Heart right ventricle (tissue), 16 donors: Measurements from ENCODE around the gene PGAP6. TPM values are rescaled to one million over a fixed set of nuclear protein-coding genes. Genes with fewer than 3 reads are reported as not detected.

ENCODE experiments used
- ATAC-seq, 8 donors: fragments of 200-7000 bp; cut with Tn5 transposase; one replicate each; pipeline ENCODE4 v1.9.1; 2020; ENCODE audit warnings: mild to moderate bottlenecking in 8 of 8, moderate library complexity in 8 of 8, moderate number of reproducible peaks in 1 of 8
- DNase-seq, 2 donors: peaks; one replicate each; pipeline ENCODE4 v3.0.0-alpha.2; 2020
- H3K27ac ChIP-seq, 10 donors: fragments of 200-600 bp; sonication (generic) in 2 of 10; one replicate each; pipeline versions ENCODE4 v1.5.0 to v1.8.0; 2020 to 2022; ENCODE audit warnings: mild to moderate bottlenecking in 3 of 10
- H3K27me3 ChIP-seq, 7 donors: fragments of 200-600 bp; one replicate each; pipeline ENCODE4 v1.8.0; 2021 to 2022; ENCODE audit warnings: mild to moderate bottlenecking in 2 of 7
- H3K36me3 ChIP-seq, 9 donors: fragments of 200-600 bp; sonication (generic) in 1 of 9; one replicate each; pipeline versions ENCODE4 v1.5.0 to v1.8.0; 2020 to 2022; ENCODE audit warnings: mild to moderate bottlenecking in 2 of 9
- H3K4me1 ChIP-seq, 9 donors: fragments of 200-600 bp; sonication (generic) in 1 of 9; one replicate each; pipeline versions ENCODE4 v1.5.0 to v1.8.0; 2020 to 2022; ENCODE audit warnings: mild to moderate bottlenecking in 4 of 9
- H3K4me3 ChIP-seq, 10 donors: fragments of 200-600 bp; sonication (generic) in 2 of 10; one replicate each; pipeline versions ENCODE4 v1.5.0 to v1.8.0; 2020 to 2022; ENCODE audit warnings: mild to moderate bottlenecking in 7 of 10, moderate library complexity in 2 of 10
- H3K9me3 ChIP-seq, 11 donors: fragments of 200-600 bp in 10 of 11; sonication (generic) in 2 of 11; one replicate each; pipeline versions ENCODE4 v1.5.0 to v1.8.0; 2013 to 2022; ENCODE audit warnings: mild to moderate bottlenecking in 2 of 11, control low read depth in 1 of 11, moderate library complexity in 1 of 11
- WGBS, 2 donors: extraction: QIAGEN DNeasy Blood & Tissue Kit; methylation state at CpG; one replicate each; pipeline ENCODE4 v1.1.7; 2013; ENCODE audit warnings: inconsistent platforms in 1 of 2; 5-methylcytosine and 5-hydroxymethylcytosine counted together
- intact Hi-C, 10 donors: fragments of 100-400 bp; cut with DNase I; formaldehyde crosslinking; loops; one replicate each; pipeline versions ENCODE4 v1.11.1 to v1.14.2; 2022
- polyA plus RNA-seq, 2 donors: library from polyadenylated mRNA; stranded (reverse); fragments of 200-250 nt; gene quantifications; one replicate each; pipeline ENCODE4 v1.2.3, GENCODE V29; 2013
- total RNA-seq, 10 donors: library from RNA; stranded (reverse); fragmentation: NEBNext Ultra II Directional in 3 of 10; extraction: Animal tissue kit (Norgen Biotek cat#: 25700) in 3 of 10; gene quantifications; one replicate each; pipeline versions ENCODE4 v1.2.1 to v1.2.4, GENCODE V29; 2021 to 2023
- TF ChIP-seq, protein P1 (sequence below), 9 donors: fragments of 200-600 bp; sonication (generic) in 2 of 9; IDR thresholded peaks; one replicate each; pipeline versions ENCODE4 v1.5.0 to v1.8.0; 2021 to 2022; ENCODE audit warnings: antibody characterized with exemption in 9 of 9, mild to moderate bottlenecking in 5 of 9, moderate library complexity in 1 of 9
- donor health status: Arrhythmogenic right ventricular cardiomyopathy.
- donor health status: ischemic (EF 13 %, LVEDD 7.1; RV severe dilation, severe dysfunction).
- donor health status: healthy with polysubstance abuse.
- donor health status: DM: no; HTN: yes; CAD: no.
- donor health status: DM: no; HTN: no; CAD: no.
- donor health status: ischemic (EF 25% LVEDD 6.9; RV normal size, moderate dysfunction).
- donor health status: ischemic (EF 25% LVEDD 5.7; RV mildly dilated, moderate dysfunction).
- donor health status: healthy.
- donor health status: DM: yes; HTN: yes; CAD: no.
- donor health status: Ischemic cardiomyopathy.
- donor health status: ischemic (EF 35%, LVEDD 5.7; RV mildly dilated, moderate dysfunction).
- donor health status: nonischemic (EF 11% LVEDD 7.7; RV severe dilation, severe dysfunction).
- donor health status: DM: yes; HTN: yes; CAD: no.
- donor health status: PGD.
- donor health status: ischemic (EF 29% LVEDD 5.4; RV normal size, mild dysfunction).
- donor health status: nonischemic (EF 23%, LVEDD 6.1; RV moderate dilation, normal function).

Gene PGAP6
- total and polyA plus RNA-seq, 12 donors = 27.1 to 57.3 (median 33.1) TPM

DNA sequence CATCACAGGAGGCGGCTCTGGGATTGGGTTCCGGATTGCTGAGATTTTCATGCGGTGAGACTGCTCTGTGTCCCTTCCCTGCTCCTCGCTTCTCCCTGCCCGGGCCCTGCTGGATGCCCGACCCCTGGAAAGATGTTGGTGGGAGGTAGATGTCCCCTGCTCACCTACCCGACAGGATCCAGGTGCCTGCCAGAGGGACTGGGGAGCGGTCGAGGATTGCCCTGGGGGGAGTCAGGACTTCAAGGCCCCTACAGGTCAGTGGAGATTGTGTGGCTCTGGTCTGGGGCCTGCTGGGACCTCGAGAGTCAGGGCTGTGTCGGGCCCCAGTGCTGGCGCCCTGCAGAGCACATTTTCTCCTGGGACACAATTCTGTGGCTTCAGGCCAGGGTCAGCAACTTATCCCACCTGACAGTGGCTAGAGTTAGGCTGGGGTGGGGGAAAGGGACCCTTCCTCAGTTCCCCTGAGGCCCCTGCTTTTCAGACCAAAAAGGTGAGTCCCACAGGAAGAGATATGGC, 23.3 kb upstream of the PGAP6 start:
- no peak for ATAC-seq
- intact Hi-C loops = no loop called here
- TF ChIP-seq, protein P1, sequence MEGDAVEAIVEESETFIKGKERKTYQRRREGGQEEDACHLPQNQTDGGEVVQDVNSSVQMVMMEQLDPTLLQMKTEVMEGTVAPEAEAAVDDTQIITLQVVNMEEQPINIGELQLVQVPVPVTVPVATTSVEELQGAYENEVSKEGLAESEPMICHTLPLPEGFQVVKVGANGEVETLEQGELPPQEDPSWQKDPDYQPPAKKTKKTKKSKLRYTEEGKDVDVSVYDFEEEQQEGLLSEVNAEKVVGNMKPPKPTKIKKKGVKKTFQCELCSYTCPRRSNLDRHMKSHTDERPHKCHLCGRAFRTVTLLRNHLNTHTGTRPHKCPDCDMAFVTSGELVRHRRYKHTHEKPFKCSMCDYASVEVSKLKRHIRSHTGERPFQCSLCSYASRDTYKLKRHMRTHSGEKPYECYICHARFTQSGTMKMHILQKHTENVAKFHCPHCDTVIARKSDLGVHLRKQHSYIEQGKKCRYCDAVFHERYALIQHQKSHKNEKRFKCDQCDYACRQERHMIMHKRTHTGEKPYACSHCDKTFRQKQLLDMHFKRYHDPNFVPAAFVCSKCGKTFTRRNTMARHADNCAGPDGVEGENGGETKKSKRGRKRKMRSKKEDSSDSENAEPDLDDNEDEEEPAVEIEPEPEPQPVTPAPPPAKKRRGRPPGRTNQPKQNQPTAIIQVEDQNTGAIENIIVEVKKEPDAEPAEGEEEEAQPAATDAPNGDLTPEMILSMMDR (IDR thresholded peaks at IDR 0.05) = no peak
- Histone ChIP-seq H3K27me3 (no peaks in the 10 kb centered on the region), H3K4me1 (peaks cover 0 to 21% (median 13%) of the 10 kb centered on the region in 9 donors), H3K36me3 (peaks cover 0 to 11% (median 0%) of the 10 kb centered on the region in 9 donors), H3K9me3 (no peaks in the 10 kb centered on the region), H3K27ac (no peak overlapping the region), H3K4me3 (no peak overlapping the region)
- 91 to 93% methylated on average over 12 of the region's 12 CpGs for WGBS, 2 donors
- no peak for DNase-seq

DNA sequence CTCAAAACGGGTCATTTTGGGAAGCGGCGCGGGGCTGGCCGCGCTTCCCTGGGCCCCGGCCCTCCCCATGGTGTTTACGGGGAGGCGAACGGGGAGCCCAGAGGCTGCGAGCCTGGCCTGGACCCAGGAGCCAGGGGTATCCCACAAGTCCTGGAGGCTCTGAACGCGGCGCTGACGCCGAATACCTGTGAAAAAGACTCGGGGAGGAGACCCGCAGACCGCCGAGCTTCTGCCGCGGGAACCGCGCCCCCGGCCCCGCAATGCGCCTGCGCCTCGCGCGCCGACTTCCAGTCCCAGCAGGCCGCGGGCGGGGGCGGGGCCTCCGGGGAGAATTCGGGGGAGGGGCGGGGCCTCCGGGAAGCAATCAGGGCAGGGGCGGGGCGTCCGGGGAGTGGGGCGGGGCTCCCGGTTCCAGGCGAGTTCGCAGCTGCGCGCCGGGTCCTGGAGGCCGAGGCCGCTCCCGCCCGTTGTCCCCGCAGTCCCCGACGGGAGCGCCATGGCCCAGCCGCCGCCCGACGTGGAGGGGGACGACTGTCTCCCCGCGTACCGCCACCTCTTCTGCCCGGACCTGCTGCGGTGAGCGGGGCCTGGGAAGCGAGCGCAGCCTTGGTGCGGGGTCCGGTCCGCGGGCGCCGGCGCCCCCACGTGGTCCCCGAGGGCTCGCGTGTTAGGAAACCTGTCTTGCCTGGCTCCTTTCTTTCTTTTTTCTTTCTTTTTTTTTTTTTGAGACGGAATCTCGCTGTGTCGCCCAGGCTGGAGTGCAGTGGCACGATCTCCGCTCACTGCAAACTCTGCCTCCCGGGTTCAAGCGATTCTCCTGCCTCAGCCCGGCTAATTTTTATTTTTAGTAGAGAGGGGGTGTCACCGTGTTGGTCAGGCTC, 19.9 kb upstream of the PGAP6 start, which contains the start of gene DECR2:
Gene DECR2 (plus strand): TSS at position 418 of the 881 bp plus-strand sequence. CDS start 79 bp downstream, at position 497.
- intact Hi-C loops = loop anchor here in 3 of 10 donors (2.0 kb wide), 2 partner anchors 19 to 23 kb away; partner anchors contain the start of gene RAB11FIP3 (in 2 of the 3)
- TF ChIP-seq, protein P1 (IDR thresholded peaks at IDR 0.05) = peak in 8 of 9 donors; percentile 24 to 83 (median 58)
- 0 to 1% methylated on average over 71 to 91 of the region's 91 CpGs for WGBS, 2 donors
- H3K9me3 ChIP-seq = no peaks in the 10 kb centered on the region
- ATAC-seq (peak; percentile 89 to 93 (median 91)), DNase-seq (peak; percentile 96 to 98)
- H3K4me3 ChIP-seq = peak within 1 kb of the TSS; percentile 53 to 97 (median 84)
- peaks cover under 1 to 33% (median 21%) of the 10 kb centered on the region in 9 donors for H3K4me1 ChIP-seq
- H3K27me3 ChIP-seq = no peaks in the 10 kb centered on the region
- peak within 1 kb of the TSS; percentile 51 to 97 (median 92) for H3K27ac ChIP-seq
- H3K36me3 ChIP-seq = peaks cover 0 to 14% (median 0%) of the 10 kb centered on the region in 9 donors

DNA sequence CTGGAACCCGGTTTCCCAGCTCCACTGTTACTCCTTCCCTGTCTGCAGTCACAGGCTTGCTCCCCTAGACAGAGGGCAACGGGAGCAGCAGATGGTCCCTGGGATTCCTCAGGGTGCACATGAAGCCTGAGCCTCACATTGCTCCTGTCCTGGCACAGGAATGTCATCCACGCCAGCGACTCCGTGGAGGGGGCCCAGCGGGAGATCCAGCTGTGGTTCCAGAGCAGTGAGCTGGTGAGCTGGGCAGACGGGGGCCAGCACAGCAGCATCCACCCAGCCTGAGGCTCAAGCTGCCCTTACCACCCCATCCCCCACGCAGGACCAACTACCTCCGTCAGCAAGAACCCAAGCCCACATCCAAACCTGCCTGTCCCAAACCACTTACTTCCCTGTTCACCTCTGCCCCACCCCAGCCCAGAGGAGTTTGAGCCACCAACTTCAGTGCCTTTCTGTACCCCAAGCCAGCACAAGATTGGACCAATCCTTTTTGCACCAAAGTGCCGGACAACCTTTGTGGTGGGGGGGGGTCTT, 18.3 kb upstream of the PGAP6 start:
- no peaks in the 10 kb centered on the region for H3K27me3 ChIP-seq
- H3K27ac ChIP-seq = peak overlapping the region in 6 of 10 donors; percentile 89 to 97 (median 93)
- H3K9me3 ChIP-seq = no peaks in the 10 kb centered on the region
- WGBS, 2 donors = 68 to 76% methylated on average over 10 of the region's 10 CpGs
- ATAC-seq (no peak), DNase-seq (no peak)
- TF ChIP-seq, protein P1 (IDR thresholded peaks at IDR 0.05) = no peak
- peak overlapping the region in 4 of 10 donors; percentile 76 to 96 (median 92) for H3K4me3 ChIP-seq
- intact Hi-C loops = loop anchor here in 2 of 10 donors (2.0 kb wide), 2 partner anchors 17 to 25 kb away; partner anchors contain the start of gene RAB11FIP3 (in 1 of the 2)
- peaks cover 2 to 43% (median 29%) of the 10 kb centered on the region in 9 donors for H3K4me1 ChIP-seq
- H3K36me3 ChIP-seq = peaks cover 0 to 14% (median 0%) of the 10 kb centered on the region in 9 donors
